ENCODE data around the gene CHTF8.
"Not testable (repeated sequence)": the region's sequence is repeated elsewhere in the genome, so short reads cannot be mapped to it uniquely, and the experiment has no call there.

DNA sequence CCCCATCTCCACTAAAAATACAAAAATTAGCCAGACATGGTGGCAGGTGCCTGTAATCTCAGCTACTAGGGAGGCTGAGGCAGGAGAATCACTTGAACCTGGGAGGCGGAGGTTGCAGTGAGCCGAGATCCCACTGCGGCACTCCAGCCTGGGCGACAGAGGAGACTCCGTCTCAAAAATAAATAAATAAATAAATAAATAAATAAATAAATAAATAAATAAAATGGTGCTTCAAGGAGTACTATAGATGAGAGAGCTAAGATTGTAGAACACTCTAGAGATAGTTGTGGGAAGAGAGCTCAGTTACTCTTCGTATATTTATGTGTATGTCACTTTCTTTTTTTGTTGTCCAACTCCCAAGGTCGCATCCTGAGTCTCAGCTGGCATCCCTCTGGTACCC, 7.1 kb upstream of the CHTF8 start:
- TF ChIP-seq, protein P1, sequence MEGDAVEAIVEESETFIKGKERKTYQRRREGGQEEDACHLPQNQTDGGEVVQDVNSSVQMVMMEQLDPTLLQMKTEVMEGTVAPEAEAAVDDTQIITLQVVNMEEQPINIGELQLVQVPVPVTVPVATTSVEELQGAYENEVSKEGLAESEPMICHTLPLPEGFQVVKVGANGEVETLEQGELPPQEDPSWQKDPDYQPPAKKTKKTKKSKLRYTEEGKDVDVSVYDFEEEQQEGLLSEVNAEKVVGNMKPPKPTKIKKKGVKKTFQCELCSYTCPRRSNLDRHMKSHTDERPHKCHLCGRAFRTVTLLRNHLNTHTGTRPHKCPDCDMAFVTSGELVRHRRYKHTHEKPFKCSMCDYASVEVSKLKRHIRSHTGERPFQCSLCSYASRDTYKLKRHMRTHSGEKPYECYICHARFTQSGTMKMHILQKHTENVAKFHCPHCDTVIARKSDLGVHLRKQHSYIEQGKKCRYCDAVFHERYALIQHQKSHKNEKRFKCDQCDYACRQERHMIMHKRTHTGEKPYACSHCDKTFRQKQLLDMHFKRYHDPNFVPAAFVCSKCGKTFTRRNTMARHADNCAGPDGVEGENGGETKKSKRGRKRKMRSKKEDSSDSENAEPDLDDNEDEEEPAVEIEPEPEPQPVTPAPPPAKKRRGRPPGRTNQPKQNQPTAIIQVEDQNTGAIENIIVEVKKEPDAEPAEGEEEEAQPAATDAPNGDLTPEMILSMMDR (conservative IDR thresholded peaks at IDR 0.05; ENCODE audit: low read length) = not testable (repeated sequence)
- TF ChIP-seq EZH2phosphoT487 (IDR thresholded peaks at IDR 0.05; ENCODE audit: borderline replicate concordance) = not testable (repeated sequence)

Measured in Loucy (cell line).